Measurements from ENCODE around the gene CLIC1.

GRCh38 chr6:31721351-31722020, 14.8 kb downstream of the CLIC1 start, which contains the start of gene LY6G6C:
- TF ChIP-seq ZNF133 (tag by site-specific recombination; IDR thresholded peaks at IDR 0.05) (no peak), ZNF302 (tag by site-specific recombination; IDR thresholded peaks at IDR 0.05; ENCODE audit: low read depth) (no peak), CTCF (tag by site-specific recombination; IDR thresholded peaks at IDR 0.05) (no peak), SP2 (tag by site-specific recombination; IDR thresholded peaks at IDR 0.05) (no peak), ZBTB8A (tag by site-specific recombination; IDR thresholded peaks at IDR 0.05) (no peak)
- TF ChIP-seq, protein P1, sequence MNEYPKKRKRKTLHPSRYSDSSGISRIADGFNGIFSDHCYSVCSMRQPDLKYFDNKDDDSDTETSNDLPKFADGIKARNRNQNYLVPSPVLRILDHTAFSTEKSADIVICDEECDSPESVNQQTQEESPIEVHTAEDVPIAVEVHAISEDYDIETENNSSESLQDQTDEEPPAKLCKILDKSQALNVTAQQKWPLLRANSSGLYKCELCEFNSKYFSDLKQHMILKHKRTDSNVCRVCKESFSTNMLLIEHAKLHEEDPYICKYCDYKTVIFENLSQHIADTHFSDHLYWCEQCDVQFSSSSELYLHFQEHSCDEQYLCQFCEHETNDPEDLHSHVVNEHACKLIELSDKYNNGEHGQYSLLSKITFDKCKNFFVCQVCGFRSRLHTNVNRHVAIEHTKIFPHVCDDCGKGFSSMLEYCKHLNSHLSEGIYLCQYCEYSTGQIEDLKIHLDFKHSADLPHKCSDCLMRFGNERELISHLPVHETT (tag by site-specific recombination; IDR thresholded peaks at IDR 0.05) = no peak

Data from HEK293 (cell line).